Hematopoietic multipotent progenitor cell treated with erythropoietin and hydrocortisone succinate and interleukin-3 and kit ligand, for 4 days (in vitro differentiated cells): ENCODE results near the gene RNF207.
A peak's percentile ranks its signal among the peaks of the same experiment; 100 is the strongest.

Source experiments
- DNase-seq: peaks from one replicate; pipeline ENCODE4 v3.0.0-alpha.2; 2015

The RNF207 gene, protein sequence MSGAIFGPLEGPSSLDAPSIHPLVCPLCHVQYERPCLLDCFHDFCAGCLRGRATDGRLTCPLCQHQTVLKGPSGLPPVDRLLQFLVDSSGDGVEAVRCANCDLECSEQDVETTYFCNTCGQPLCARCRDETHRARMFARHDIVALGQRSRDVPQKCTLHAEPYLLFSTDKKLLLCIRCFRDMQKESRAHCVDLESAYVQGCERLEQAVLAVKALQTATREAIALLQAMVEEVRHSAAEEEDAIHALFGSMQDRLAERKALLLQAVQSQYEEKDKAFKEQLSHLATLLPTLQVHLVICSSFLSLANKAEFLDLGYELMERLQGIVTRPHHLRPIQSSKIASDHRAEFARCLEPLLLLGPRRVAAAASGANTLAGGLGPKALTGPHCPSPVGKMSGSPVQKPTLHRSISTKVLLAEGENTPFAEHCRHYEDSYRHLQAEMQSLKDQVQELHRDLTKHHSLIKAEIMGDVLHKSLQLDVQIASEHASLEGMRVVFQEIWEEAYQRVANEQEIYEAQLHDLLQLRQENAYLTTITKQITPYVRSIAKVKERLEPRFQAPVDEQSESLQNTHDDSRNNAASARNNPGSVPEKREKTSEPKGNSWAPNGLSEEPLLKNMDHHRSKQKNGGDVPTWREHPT

DNA sequence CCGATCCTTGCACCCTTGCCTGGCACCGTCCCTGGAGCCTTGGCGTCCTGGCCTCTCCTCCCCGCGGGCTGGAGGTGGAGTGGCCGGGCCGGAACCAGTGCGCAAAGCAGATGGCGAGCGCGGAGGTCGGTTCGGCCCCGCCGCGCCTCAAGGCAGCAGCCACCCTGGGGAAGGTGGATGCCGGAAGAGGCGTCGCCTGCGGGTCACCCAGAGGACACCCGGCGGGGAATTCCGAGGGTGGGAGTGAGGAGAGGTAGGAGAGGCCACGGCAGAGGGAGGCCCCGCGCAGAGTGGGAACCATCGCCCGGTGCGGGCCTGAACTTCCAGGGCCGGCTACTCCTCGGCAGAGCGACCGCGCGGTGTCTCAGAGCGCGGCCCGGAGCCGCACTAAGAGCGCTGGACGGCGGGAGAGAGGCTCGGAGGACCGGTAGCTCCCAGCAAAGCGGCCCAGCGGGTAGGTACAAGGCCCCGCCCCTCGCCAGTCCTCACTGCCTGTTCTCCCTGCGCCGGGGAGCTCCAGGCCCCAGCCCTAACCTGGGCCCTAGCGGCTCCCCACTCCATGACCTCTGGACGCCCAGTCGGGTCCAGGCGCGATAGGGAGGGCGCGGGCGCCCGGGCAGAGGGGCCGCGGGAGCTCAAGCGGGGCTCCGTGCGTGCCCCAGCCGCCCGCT, at the start of gene RNF207:
Gene RNF207, plus strand, starts transcription at position 271 of the 671 bp plus-strand sequence. CDS start 417 bp downstream, outside the sequence.
- DNase-seq: peak; percentile 60

DNA sequence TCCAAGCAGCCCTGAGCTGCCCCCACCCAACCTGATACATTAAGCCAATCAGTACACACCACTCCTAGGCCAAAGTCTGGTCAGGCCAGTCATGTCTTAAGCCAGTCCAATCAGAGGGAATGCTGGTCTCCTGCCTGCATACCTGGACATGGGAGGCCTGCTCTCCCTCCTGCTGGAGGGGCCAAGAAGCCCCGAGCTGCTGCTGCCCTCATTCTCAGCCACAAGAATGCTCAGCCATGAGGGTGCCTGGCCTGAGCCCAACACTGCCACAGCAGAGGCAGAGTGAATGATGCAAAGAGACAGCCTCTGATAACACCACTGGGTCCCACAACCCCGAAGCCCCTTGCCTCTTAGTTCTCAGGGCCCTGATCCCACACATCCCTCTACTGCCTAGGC, 48.8 kb upstream of the RNF207 start:
- no peak for DNase-seq

DNA sequence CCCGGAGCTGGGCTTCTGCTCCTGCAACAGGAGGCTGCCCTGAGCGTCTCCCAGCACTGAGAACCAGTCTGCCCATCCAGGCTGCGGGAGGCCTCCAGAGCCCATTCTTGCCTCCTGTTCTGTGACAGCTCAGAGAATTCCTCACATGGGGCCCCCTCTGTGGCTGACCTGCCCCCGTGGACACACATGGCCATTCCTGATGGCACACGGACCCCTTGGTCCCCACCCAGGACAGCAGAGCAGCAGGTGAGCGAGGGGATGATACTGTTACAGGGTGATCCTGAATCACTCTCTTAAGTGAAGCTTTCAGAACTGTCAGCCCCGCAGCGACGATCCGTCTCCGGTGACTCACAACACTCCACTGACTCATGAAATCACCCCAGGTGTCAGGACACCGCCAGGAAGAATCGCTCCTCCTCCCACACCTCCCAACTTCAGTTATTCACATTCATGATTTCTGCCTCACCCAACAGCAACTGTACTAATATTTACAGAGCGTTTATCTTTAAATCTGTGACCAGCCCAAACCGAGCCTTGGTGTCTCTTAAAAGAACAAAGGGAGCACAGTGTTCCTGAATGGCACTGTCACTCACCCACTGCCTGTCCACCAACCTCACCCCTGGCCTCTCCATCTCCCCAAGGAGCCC, 48.3 kb upstream of the RNF207 start:
- DNase-seq: no peak

DNA sequence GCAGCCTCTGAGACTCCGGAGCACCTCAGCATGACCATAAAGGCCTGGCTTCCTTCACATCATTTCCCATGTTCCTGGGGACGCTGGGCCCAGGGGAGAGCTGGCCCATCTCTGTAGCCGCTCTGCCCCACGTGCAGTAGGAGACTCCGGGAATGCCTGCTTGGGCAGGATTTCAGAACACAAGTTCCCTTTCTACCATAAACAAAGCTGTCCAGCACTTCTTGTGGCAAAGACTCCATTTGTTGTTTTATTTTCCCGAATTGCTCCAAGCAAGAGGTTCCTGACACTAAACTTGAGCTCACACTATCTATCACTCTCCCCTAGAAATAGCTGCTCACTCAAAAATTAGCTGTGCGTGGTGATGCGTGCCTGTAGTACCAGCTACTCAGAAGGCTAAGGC, 47.7 kb upstream of the RNF207 start:
- no peak for DNase-seq

DNA sequence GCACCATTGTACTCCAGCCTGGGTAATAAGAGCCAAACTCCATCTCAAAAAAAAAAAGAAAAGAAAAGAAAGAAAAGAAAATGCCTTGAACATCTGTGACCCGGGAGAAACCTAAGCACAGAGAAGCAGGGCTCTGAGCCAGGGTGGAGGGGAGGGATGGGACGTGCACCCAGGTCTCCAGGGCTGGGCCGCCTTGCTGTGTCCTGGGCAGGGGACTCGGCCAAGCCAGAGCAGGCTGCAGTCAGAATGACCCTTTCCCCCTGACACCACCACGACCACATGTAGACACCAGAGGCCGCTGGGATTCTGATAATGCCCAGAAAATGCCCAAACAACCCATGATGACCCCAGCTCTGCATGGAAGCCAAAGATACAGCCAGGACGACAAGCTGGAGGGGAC, 43.6 kb upstream of the RNF207 start:
- no peak for DNase-seq

DNA sequence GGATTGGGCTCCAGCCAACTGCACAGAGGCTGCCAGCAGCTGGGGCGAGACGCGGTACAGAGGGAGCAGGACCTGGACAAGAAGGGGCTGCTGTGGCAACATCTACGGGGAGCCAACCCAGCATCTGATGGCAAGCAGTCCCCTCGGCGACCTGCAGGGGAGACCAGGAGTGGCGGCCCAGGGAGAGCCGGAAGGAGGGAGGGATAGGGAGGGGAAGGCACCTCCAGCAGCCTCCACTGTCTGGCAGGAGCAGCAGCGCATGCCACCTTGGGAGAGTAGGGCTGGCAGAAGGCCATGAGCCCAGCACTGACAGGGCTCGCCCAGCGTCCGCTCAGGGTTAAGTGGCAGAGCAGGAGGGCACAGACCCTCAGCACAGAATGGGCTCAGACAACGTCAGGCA, 43.1 kb upstream of the RNF207 start:
- DNase-seq: no peak

DNA sequence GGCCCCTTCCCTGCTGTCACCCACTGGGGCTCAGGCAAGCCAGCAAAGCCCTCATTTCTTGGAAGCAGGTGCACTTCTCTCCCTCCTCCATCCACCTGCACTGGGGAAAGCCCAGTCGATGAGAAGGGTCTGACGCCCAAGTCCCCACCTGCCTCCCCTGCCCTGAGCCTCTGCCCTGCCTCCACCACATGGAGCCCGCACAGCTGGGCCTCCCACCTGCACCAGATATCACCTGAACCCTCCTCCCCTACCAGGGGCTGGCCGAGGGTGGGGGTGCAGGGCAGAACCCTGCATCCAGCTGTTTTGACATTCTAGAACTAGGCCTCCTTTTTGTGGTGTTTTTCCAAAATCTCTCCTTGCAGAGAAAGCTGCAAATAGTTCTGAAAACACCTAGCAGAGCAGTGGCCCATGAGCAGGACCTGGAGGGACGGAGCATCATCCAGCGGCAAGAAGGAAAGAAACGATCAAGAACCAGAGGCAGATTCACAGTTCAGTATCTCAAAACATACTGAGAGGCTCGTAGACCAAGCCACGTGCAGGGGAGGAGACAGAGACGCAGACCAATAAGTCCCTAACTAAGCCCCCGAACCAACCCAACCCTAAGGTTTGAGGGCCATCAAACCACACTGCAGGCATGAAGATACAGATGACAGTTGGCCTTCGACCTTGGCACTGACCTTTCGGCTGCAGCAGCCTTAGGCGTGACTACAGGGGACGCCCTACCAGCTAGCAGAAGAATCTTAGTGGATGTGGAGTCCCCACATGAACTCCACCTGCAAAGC, 42.5 kb upstream of the RNF207 start:
- DNase-seq: no peak

DNA sequence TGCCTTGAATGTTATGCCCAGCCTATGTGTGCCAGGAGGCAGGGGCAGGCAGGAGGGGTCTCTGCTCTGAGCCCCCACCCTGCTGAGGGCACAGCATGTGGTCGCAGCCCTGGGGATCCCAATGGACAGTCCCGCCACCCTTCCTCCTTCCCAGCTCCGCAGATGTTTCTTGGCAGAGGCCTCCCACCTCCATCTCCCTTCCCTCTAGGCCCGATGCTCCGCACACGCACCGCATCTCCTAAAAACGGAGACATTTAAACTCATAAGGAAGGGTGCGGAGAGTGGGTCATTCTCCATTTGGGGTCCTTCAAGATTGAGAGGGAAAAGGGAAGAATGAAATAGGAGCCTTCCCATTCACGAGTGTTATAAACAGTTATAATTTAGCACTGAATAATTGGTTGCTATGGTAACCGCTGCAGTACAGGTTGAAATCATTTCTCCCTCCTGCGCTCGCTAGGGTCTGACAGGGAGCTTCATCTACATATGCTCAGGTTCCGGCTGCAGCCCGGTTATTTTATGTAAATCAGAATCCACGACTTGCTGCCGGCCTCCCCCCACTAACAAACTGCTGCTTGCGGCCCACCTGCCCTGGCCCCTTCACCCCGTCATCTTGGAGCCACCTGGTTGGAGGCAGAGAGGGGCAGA, 41.8 kb upstream of the RNF207 start:
- DNase-seq: no peak

DNA sequence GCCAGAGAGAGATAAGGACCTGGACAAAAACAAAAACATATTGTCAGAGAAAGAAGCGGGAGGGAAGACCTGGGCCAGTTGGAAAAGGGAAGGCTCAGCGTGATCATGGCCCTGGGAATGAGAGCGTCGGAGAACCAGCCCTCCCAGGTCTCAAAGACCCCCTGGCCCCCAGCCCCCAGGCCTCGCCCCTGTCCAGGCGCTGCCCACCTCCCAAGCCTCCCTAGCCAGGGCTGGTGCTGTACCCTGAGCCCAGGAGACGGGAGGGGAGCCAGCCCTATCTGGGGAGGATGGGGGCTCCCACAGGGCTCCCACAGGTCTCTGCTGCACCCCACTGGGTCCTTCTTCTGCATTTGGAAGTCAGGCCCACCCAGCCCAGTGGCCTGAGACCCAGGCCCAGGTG, 40.9 kb upstream of the RNF207 start:
- no peak for DNase-seq

DNA sequence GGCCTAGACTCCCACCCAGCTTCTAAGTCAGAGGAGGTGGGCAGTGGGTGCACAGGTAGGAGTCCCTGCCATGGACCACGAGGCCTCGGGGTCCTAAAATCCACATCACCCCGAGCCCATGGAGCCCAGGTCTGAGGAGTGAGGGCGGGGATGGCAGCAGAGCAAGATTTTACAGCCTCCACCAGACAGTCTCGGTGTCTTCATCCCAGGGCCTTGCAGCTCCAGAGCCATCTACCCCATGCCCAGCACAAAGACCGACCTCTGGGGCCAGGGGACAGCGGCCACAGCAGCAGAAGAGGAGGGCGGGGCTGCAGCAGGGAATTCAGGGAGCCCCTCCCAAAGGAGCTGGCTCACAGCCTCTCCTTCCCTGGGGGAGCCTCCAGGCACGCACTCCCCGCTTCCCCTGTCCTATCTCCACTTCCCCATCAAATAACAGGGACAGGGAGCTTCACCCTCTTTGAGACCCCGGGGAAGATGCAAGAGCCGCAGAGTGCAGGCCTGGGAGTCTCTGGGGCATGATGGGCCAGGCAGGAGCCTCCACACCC, 40.4 kb upstream of the RNF207 start:
- no peak for DNase-seq

DNA sequence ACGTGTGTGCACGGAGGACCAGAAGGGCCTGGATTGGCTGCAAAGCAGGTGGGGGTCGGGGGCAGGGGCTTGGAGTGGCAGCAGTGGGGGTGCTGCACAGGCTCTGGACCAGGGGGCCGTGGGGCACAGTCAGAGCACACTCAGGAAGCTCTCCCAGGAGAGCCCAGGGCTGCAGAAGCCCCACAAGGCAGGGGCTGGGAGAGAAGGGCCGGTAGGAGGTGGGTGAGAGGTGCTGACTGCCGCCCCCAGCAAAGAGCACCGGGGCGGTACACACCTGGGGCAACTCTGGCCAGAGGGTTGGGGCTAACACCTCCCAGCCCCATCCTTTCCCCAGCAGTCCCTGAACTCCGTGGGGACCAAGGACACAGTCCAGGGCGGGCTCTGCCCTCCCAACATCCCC, 39.7 kb upstream of the RNF207 start:
- no peak for DNase-seq

DNA sequence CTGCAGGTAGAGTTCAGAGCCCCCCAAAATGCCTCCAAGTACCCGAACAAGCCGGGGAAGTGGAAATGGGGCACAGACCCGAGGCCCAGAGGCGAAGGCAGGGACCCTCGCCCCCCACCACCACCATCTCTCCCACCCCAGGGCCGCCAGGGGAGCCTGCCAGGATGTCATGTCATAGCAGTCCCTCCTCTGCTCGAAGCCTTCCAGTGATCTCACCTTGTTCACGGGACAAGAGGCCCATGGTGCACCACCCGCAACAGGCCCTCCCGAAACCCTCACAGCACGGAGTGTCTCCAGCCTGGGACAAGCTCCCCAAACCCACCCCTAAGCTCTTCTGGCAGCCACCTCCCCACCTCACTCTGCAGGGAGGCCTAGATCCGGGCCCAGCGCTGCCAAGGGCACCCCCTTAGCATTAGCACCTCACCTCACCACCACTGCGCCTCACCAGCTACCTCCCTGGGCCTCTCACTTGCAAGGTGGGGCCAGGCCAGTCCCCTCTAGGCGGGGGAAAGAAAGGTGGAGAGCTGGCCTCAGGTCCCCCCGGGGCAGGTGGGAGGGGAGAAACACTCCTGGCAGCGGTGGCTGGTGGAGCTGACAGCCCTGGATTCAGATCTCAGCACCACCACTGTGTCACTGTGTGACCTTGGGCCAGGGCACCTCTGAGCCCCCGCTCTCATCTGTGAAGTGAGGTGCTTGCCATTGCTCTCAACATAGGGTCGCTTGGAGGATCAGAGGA, 39.1 kb upstream of the RNF207 start:
- DNase-seq: no peak

DNA sequence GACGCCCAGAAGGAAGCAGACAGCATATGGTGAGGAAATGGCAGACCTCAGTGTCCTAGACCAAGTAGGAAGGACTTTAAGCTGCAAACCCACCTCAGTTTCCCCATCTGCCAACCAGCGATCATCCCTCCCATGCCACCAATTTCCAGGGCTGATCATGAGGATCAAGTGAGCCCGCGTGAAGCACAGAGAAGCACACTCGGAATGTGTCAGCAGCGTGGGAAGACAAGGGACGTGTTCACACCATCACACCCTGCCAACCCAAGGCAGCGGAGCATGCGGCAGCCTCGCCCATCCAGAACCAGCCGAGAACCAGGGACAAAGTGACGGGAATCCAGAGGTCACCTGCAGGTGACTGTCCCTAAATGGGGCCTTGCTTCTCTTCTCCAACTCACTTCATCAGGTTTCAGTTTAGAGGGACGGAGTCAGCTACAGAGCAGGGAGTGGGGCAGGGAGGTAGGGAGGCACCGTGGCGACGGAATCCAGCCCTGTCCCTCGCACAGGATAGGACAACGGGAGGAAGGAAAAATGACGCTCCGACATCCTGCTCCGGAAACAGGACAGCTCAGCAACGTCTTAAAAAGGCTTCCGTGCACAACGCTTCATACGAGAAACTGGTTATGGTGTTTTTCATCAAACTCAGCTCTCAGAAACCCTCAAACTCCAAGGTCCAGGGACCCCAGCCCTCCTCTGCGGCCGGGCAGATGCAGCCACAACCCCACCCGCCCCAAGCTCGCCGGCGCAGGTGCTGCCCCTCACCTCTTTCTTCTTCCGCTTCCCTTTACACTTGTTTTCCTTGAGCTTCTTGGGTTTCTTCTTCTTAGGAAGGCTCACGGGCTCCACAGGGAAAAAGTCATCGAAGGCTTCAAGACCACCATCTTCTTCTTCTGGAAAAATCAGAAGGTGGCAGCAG, 38.3 kb upstream of the RNF207 start:
- DNase-seq: no peak

DNA sequence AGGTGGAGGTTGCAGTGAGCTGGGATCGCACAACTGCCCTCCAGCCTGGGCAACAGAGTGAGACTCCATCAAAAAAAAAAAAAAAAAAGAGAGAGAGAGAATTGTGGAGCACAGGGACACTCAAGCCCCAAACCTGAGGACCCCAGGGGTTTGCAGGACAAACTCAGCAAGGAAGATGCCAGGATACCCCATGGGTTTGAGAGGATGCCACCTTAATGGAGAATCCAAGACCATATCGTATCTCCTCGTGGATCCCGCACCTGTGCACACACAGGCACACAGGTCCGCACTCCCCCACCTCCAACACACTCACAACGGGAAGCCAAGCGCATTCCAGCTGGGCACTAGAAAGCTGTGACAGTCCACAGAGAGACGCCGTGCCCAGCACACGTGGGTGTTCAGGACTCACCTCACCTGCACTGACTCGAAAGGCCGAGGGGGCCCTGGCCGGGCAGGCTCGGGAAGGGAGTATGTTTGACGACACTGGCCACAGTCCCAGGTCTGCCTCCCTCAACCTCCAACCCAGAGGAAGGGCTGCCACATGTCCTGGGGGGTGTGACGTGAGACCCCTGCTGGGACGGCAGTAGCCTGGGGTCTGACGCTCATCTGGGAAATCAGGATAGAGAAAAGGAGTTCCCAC, 36.9 kb upstream of the RNF207 start:
- no peak for DNase-seq

DNA sequence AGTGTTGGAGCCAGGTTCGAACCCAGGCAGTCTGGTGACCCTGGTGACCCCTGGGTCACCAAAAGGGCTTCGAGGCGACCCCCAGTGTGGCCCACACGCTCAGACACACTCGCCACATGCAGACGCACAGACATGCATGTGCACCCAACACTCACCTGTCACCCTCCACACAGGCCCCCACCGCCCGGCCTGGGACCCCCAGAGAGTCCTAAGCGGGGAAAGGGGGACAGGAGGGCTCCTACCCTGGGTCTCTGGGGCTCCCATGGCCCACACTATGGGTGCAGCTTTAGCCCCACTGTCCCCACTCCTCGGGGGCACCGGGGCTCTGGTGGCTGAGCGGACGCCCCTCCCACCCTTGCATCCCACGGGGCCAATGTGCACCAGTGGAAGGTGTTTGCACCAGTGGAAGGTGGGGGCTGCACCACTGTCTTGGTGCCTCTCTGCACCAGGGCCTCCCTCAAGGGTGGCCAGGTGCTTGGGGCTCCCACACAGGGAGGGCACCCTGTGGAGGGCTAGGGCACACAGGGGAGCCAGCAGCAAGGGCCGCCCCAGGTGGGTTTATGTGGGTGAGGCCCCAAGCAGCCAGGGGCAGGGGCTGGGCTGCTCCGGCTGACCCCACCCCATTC, 35.7 kb upstream of the RNF207 start:
- DNase-seq: no peak

DNA sequence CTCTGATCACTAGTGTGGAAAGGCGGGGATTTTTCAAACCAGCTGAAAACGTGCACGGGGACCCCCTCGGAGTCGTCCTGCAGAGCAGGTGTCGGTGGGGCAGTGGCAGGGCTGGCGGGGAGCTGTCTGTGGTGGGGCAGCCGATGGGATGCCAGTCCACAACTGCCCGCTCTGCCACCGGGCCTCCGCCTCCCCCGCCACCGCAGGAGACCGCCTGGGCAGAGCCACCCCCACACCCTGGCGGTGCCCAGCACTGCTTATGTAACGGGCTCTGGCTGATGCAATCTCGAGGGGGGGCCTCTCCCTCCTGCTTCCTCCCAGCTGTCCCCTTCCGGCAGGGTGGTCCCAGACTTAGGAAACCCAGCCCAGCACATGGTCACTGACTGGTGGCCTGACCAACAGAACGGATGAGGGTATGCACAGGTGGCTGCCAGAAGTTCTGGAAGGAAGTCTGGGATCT, 35.1 kb upstream of the RNF207 start:
- peak; percentile 65 for DNase-seq

DNA sequence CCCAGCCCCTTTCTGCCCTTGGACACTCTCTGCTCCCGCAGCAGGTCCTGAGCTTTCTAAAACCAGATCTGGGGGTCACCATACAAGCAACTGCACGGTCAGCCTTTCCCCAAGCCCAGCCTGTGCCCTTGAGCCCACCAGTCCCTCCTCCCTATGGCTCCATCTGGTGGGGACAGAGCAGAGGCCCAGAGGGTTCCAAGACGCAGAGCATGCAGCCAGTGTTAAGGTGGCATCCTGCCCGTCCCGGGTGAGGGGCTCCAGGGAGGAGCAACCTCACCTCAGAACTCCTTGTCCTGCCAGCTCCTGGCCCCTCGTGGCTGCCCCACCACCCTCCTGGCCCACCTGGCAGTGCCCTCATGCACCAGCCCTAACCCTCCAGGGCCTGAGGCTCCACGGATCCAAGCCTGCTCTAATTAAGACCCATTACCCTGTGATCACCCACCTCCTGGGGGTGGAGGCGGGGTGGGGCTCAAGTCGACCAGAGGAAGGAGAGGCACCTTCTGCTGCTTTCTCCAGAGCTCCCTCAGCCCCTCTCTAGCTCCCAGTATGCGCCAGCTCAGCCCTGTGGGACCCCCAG, 34.3 kb upstream of the RNF207 start:
- DNase-seq: peak; percentile 73

DNA sequence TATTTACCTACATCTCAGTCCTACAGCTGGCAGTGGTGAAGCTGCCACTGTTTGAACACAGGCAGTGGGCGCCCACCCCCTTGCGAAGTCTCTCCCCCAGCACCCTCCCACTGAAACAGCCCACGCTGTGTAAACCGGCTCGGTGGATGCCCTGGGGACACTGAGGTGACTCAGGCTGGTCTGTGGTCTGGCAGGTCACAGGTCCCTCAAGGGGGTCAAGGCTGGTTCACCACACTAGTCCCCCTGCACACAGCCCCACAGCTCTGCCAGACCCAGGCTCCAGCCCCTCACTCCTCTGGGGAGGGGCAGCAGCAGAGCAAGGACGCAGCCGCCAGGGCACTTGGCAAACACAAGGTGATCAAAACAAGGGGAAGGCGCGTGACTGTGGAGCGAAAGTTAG, 33.4 kb upstream of the RNF207 start:
- DNase-seq: no peak
